HCT116 (cell line): ENCODE data around the gene DBN1.

Source experiments
- ATF3 ChIP-seq: IDR thresholded peaks from 2 replicates; pipeline ENCODE4 v1.6.1; 2012
- CTCF ChIP-seq, 3 experiments: fragments of 200-600 bp in 1 of 3; sonication (generic) in 1 of 3; IDR thresholded peaks in 2 of 3; conservative IDR thresholded peaks in 1 of 3; 2 replicates each; pipeline ENCODE4 v1.5.1; 2012 to 2017; ENCODE audit warnings: low read depth in 2 of 3, low read length in 2 of 3, antibody characterized with exemption in 1 of 3, borderline replicate concordance in 1 of 3, control low read depth in 1 of 3, mild to moderate bottlenecking in 1 of 3, mixed read lengths in 1 of 3, mixed run types in 1 of 3, moderate library complexity in 1 of 3; ENCODE audit not compliant: insufficient read depth in 1 of 3
- POLR2A ChIP-seq: IDR thresholded peaks from 2 replicates; pipeline ENCODE4 v1.7.0; 2011; ENCODE audit warnings: borderline replicate concordance; ENCODE audit not compliant: insufficient read depth, insufficient read length; ENCODE audit errors: extremely low read depth
- SRF ChIP-seq: IDR thresholded peaks from 2 replicates; pipeline ENCODE4 v1.6.1; 2012; ENCODE audit warnings: low read depth
- TCF7L2 ChIP-seq: IDR thresholded peaks from 2 replicates; pipeline ENCODE4 v1.7.0; 2011; ENCODE audit warnings: borderline replicate concordance, inconsistent platforms; ENCODE audit not compliant: insufficient read depth, insufficient read length; ENCODE audit errors: extremely low read depth

- TF ChIP-seq SRF (no peak), ATF3 (no peak), POLR2A (no peak), TCF7L2 (no peak), CTCF (IDR thresholded peaks at IDR 0.05 in 2 of 3, conservative IDR thresholded peaks at IDR 0.05 in 1 of 3; ENCODE audit: borderline replicate concordance in 1 of 3, insufficient read depth in 1 of 3, low read depth in 2 of 3, low read length in 2 of 3) (no peak)
Observed at GRCh38 chr5:177514541-177514940, 41.1 kb upstream of the DBN1 start.
